ENCODE measurements around the gene ZFPL1.
"Not testable (repeated sequence)": the region's sequence is repeated elsewhere in the genome, so short reads cannot be mapped to it uniquely, and the experiment has no call there.

ZFPL1 gene

GRCh38 chr11:65115361-65116082 is 31.5 kb downstream of the ZFPL1 start:
- no peak for DNase-seq (ENCODE audit: low spot score)

GRCh38 chr11:65116370-65117205 is 32.6 kb downstream of the ZFPL1 start:
- DNase-seq (ENCODE audit: low spot score) = peak; percentile 50

- DNase-seq (ENCODE audit: low spot score) = peak; percentile 100
Measured at GRCh38 chr11:65117206-65118096, 33.4 kb downstream of the ZFPL1 start, which contains the start of gene ZNHIT2. ZNHIT2 (minus strand) TSS chr11:65117701; CDS start chr11:65117653, 48 bp downstream.

GRCh38 chr11:65118097-65118837 is 34.2 kb downstream of the ZFPL1 start:
- DNase-seq (ENCODE audit: low spot score) = no peak

- not testable (repeated sequence) for DNase-seq (ENCODE audit: low spot score)
Measured at GRCh38 chr11:65118891-65119669, 35.1 kb downstream of the ZFPL1 start.

GRCh38 chr11:65119670-65119995 is 35.6 kb downstream of the ZFPL1 start:
- no peak for DNase-seq (ENCODE audit: low spot score)

GRCh38 chr11:65120831-65121230 is 36.8 kb downstream of the ZFPL1 start:
- DNase-seq (ENCODE audit: low spot score) = no peak

GRCh38 chr11:65121447-65121864 is 37.4 kb downstream of the ZFPL1 start:
- no peak for DNase-seq (ENCODE audit: low spot score)

GRCh38 chr11:65121865-65122696 is 38.1 kb downstream of the ZFPL1 start, which contains the start of the genes FAU and MRPL49:
FAU (minus strand) TSS chr11:65122134; CDS start chr11:65121813, 321 bp downstream.
MRPL49 (plus strand) TSS chr11:65122321; CDS start chr11:65122347, 26 bp downstream.
- peak; percentile 98 for DNase-seq (ENCODE audit: low spot score)

GRCh38 chr11:65124480-65125196 is 40.6 kb downstream of the ZFPL1 start:
- no peak for DNase-seq (ENCODE audit: low spot score)

GRCh38 chr11:65125197-65126056 is 41.4 kb downstream of the ZFPL1 start:
- DNase-seq (ENCODE audit: low spot score) = no peak

GRCh38 chr11:65126624-65127274 is 42.7 kb downstream of the ZFPL1 start:
- DNase-seq (ENCODE audit: low spot score) = no peak

GRCh38 chr11:65127473-65128181 is 43.6 kb downstream of the ZFPL1 start:
- no peak for DNase-seq (ENCODE audit: low spot score)

GRCh38 chr11:65128182-65129145 is 44.4 kb downstream of the ZFPL1 start:
- no peak for DNase-seq (ENCODE audit: low spot score)

- no peak for DNase-seq (ENCODE audit: low spot score)
Measured at GRCh38 chr11:65129649-65130441, 45.8 kb downstream of the ZFPL1 start.
